ENCODE measurements around the gene CBLL1. TPM values are rescaled to one million over a fixed set of nuclear protein-coding genes. Genes with fewer than 3 reads are reported as not detected.

The CBLL1 gene
- total RNA-seq, 2 experiments from 2014 or later = 36.9 to 57.9 TPM

Other genes starting within 250 kb of the CBLL1 start
- gene COG5, start 180.2 kb upstream of the CBLL1 start, total RNA-seq = 10 to 100 TPM; 34.1 to 35.5 TPM
- gene DUS4L, start 180.2 kb upstream of the CBLL1 start, total RNA-seq = 10 to 100 TPM; 12.8 to 13.3 TPM
- gene BCAP29, start 163.9 kb upstream of the CBLL1 start, total RNA-seq = 10 to 100 TPM; 31.4 to 38.8 TPM
- gene SLC26A4, start 83.3 kb upstream of the CBLL1 start, total RNA-seq = 1 to 10 TPM; 1.5 to 2.1 TPM
- gene SLC26A3, start 59.1 kb downstream of the CBLL1 start, total RNA-seq = not detected
- 100 to 1,000 TPM in 1 of 2 experiments, 10 to 100 TPM in 1; 71.4 to 101 TPM for gene DLD, start 147.0 kb downstream of the CBLL1 start, total RNA-seq

All from activated CD4-positive, alpha-beta T cell treated with anti-CD3 and anti-CD28 coated beads for 36 hours (primary cell).